ENCODE results near the gene AOAH. TPM values are rescaled to one million over a fixed set of nuclear protein-coding genes. Genes with fewer than 3 reads are reported as not detected.

Gene AOAH
- total RNA-seq, 1 donor from 2014 or later, result 2.4 TPM

GRCh38 chr7:36732806-36733205 lies 8.5 kb upstream of the AOAH start:
- Mint-ChIP-seq H3K9me3 (no peaks in the 10 kb centered on the region), H3K36me3 (ENCODE audit: low read depth) (no peaks in the 10 kb centered on the region), H3K27me3 (no peaks in the 10 kb centered on the region), H3K27ac (no peak overlapping the region), H3K4me1 (peaks cover 23% of the 10 kb centered on the region), H3K4me3 (no peak overlapping the region)
- ChIA-PET POLR2A (no interaction called here), CTCF (no interaction called here)
- ATAC-seq (ENCODE audit: low read depth), result no peak
- no peak for TF ChIP-seq CTCF (IDR thresholded peaks at IDR 0.05)
- DNase-seq, result no peak
- intact Hi-C loops (cut with micrococcal nuclease), result no loop called here

- H3K27me3 Mint-ChIP-seq, result no peaks in the 10 kb centered on the region
- TF ChIP-seq CTCF (IDR thresholded peaks at IDR 0.05), result no peak
- intact Hi-C loops (cut with micrococcal nuclease), result no loop called here
- ATAC-seq (ENCODE audit: low read depth), result no peak
- no peak for DNase-seq
- POLR2A ChIA-PET, result interaction anchor here (0.5 kb wide), 1 partner anchor 51 kb away, joined by 3 read pairs; no protein-coding TSS in a partner anchor
- H3K4me3 Mint-ChIP-seq, result no peak overlapping the region
- H3K27ac Mint-ChIP-seq, result no peak overlapping the region
- CTCF ChIA-PET, result no interaction called here
- peaks cover 4% of the 10 kb centered on the region for H3K4me1 Mint-ChIP-seq
- H3K36me3 Mint-ChIP-seq (ENCODE audit: low read depth), result no peaks in the 10 kb centered on the region
- H3K9me3 Mint-ChIP-seq, result no peaks in the 10 kb centered on the region
These were observed 5.8 kb upstream of the AOAH start for GRCh38 chr7:36730046-36730445.

- ChIA-PET CTCF (no interaction called here), POLR2A (no interaction called here)
- intact Hi-C loops (cut with micrococcal nuclease), result no loop called here
- no peak for TF ChIP-seq CTCF (IDR thresholded peaks at IDR 0.05)
- Mint-ChIP-seq H3K27me3 (no peaks in the 10 kb centered on the region), H3K36me3 (ENCODE audit: low read depth) (no peaks in the 10 kb centered on the region), H3K9me3 (no peaks in the 10 kb centered on the region), H3K4me1 (peaks cover 22% of the 10 kb centered on the region), H3K27ac (no peak overlapping the region), H3K4me3 (no peak overlapping the region)
- no peak for DNase-seq
- no peak for ATAC-seq (ENCODE audit: low read depth)
These were observed 3.8 kb upstream of the AOAH start for GRCh38 chr7:36728143-36728542.

- no peak overlapping the region for H3K4me3 Mint-ChIP-seq
- DNase-seq, result no peak
- intact Hi-C loops (cut with micrococcal nuclease), result no loop called here
- no peaks in the 10 kb centered on the region for H3K36me3 Mint-ChIP-seq (ENCODE audit: low read depth)
- no peak for ATAC-seq (ENCODE audit: low read depth)
- CTCF ChIA-PET, result no interaction called here
- peaks cover 23% of the 10 kb centered on the region for H3K4me1 Mint-ChIP-seq
- POLR2A ChIA-PET, result interaction anchor here (0.6 to 0.9 kb wide), 2 partner anchors 29 to 234 kb away, joined by 3 to 10 read pairs; no protein-coding TSS in a partner anchor
- TF ChIP-seq CTCF (IDR thresholded peaks at IDR 0.05), result no peak
- H3K9me3 Mint-ChIP-seq, result no peaks in the 10 kb centered on the region
- no peaks in the 10 kb centered on the region for H3K27me3 Mint-ChIP-seq
- no peak overlapping the region for H3K27ac Mint-ChIP-seq
These were observed 2.7 kb upstream of the AOAH start for GRCh38 chr7:36726806-36727503.

- Mint-ChIP-seq H3K36me3 (ENCODE audit: low read depth) (no peaks in the 10 kb centered on the region), H3K27me3 (no peaks in the 10 kb centered on the region), H3K9me3 (no peaks in the 10 kb centered on the region), H3K4me1 (peaks cover 24% of the 10 kb centered on the region), H3K27ac (no peak overlapping the region), H3K4me3 (no peak overlapping the region)
- TF ChIP-seq CTCF (IDR thresholded peaks at IDR 0.05), result no peak
- POLR2A ChIA-PET, result interaction anchor here (0.6 to 0.9 kb wide), 2 partner anchors 30 to 233 kb away, joined by 3 to 10 read pairs; no protein-coding TSS in a partner anchor
- CTCF ChIA-PET, result no interaction called here
- intact Hi-C loops (cut with micrococcal nuclease), result no loop called here
- DNase-seq (no peak), ATAC-seq (ENCODE audit: low read depth) (no peak)
These were observed 2.0 kb upstream of the AOAH start for GRCh38 chr7:36726311-36726710.

Measured in activated B cell treated with CpG ODN at 0.5 μM for 24 hours (primary cell).